Stimulated activated CD8-positive, alpha-beta memory T cell treated with anti-CD3 and anti-CD28 coated beads, Interleukin-12 subunit alpha, Interleukin-12 subunit beta, amount 100 ng/mL, for 24 hours (primary cell): ENCODE measurements around the gene SPATA18.
"Not testable (repeated sequence)": the region's sequence is repeated elsewhere in the genome, so short reads cannot be mapped to it uniquely, and the experiment has no call there.

Source experiments
- DNase-seq: peaks from one replicate; pipeline ENCODE4 v3.0.0-alpha.2; 2020; ENCODE audit errors: extremely low read depth

The SPATA18 gene

DNA sequence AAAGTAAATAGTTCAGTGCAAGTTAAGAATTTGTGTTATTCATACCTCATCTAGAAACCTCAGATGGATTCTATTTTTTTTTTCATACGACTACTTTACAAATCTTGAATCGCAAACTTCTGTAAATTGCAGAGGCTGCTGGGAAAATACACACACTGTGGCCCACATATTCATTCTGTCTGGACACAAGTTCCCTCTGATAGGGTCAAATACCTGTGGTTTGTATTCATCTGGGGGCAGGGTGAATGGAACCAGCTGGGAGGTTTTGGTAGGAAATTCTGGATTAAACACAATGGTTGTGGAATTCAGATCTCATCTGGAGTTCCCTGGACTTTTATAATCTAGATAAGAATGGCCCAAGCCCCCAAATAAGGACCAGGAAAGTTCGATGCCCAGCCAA is 56.2 kb downstream of the SPATA18 start:
- no peak for DNase-seq

- no peak for DNase-seq
These were observed 56.6 kb downstream of the SPATA18 start for GRCh38 chr4:52107745-52108144.

GRCh38 chr4:52110171-52110570 is 59.1 kb downstream of the SPATA18 start:
- no peak for DNase-seq

GRCh38 chr4:52111995-52112394 is 60.9 kb downstream of the SPATA18 start:
- DNase-seq = no peak

DNA sequence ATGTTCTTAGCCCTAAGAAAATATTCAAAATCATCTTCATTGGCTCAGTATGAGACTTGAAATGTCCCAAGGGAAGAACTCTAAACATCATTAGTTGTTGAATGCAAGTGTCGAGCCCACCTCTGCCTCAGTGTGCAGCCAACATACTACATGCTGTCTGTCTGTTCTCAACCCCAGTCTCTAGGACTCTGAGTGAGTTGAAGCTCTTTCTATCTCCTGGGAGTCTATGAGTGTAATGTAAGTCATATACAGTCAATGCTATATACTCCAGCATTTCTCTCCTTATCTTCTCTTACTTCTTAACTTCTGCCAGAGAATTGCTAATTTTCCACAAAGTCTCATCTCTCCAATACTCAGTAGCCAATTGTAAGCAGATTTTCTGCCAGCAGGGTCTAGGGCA is 61.3 kb downstream of the SPATA18 start:
- no peak for DNase-seq

GRCh38 chr4:52116641-52117040 is 65.5 kb downstream of the SPATA18 start:
- DNase-seq = no peak

- DNase-seq = no peak
These were observed 75.1 kb downstream of the SPATA18 start for GRCh38 chr4:52126226-52126625.

DNA sequence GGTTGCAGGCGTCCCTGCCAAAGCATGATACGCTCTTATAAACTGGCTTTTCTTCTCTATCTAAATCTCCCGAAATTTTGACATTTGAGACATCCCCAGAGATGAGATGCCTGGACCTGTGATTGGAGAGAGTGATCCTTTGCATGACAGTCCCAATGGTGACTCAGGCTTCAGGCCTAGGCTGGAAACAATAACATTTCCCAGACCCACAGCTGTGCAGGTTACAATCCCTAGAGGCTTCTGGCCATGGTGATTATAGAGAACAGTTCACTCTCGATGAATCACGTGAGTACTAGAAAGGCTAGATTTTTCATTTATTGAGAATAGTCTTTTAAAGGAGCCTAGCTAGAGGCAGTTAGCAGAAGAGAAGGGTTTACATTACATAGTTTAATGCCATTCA is 75.9 kb downstream of the SPATA18 start:
- no peak for DNase-seq

- no peak for DNase-seq
These were observed 84.1 kb downstream of the SPATA18 start for GRCh38 chr4:52135171-52135570.

- DNase-seq = not testable (repeated sequence)
These were observed 86.0 kb downstream of the SPATA18 start for GRCh38 chr4:52137152-52137551.

GRCh38 chr4:52142816-52143215 is 91.7 kb downstream of the SPATA18 start:
- DNase-seq = no peak

DNA sequence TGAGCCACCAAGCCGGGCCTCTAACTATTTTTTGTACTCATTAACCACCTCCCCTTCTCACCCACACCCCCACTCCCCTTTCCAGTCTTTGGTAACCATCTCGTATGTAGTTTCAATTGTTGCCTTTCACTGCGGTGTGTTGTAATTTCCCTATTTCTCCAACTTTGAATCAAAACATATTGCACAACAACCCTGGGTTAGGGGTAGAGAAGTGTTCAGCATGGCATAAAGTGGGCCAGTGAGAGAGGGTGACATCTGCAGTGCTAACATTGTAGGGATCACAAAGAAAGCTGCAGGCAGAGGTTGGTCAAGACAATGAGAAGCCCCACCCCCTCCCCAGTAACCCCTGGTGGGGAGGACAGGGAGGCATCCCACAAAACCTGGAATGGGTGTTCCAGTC is 92.7 kb downstream of the SPATA18 start:
- DNase-seq = no peak

DNA sequence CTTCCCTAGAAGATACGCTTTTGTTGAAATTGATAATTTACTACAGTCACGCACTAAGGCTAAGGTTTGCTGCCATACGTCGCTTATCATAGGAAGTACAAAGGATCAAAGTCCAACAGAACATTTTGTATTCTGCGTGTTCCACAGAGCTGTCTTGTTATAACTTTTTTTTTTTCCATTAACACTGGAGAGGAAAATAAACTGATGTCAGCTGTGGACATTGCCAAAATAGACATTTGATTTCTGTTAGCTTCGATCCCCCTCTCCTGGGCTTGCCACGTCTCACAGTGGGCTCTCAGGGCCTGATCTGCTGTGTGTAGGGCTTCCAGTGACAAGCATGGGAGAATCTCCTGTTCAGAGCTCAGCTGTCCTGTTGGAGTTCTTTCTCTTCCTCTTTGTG is 93.3 kb downstream of the SPATA18 start:
- no peak for DNase-seq
